22Rv1 (cell line): Measurements from ENCODE around the gene RCCD1.

ENCODE experiments used
- CTCF ChIP-seq: fragments of 450-650 bp; IDR thresholded peaks from 2 replicates; pipeline ENCODE4 v1.5.1; 2017; ENCODE audit warnings: mild to moderate bottlenecking
- ZFX ChIP-seq: fragments of 450-650 bp; IDR thresholded peaks from 2 replicates; pipeline ENCODE4 v1.6.1; 2017; ENCODE audit warnings: antibody characterized with exemption, borderline replicate concordance

GRCh38 chr15:90911906-90912769 is 42.5 kb upstream of the RCCD1 start:
- TF ChIP-seq CTCF: no peak
- TF ChIP-seq ZFX: no peak
